Glomerular endothelial cell (primary cell): ENCODE measurements around the gene TMEM184B. TPM values are rescaled to one million over a fixed set of nuclear protein-coding genes. Genes with fewer than 3 reads are reported as not detected.

Experiments used
- DNase-seq: peaks from one replicate; pipeline ENCODE4 v3.0.0-alpha.2; 2011; ENCODE audit warnings: low read depth, low spot score; ENCODE audit errors: extremely low read depth
- total RNA-seq: library from RNA; depleted of rRNA; stranded (reverse); fragments of >200 nt; gene quantifications from 2 replicates; pipeline ENCODE4 v1.2.3, GENCODE V29; 2015

TMEM184B gene
- 128 and 165 TPM in 2 replicates for total RNA-seq

DNA sequence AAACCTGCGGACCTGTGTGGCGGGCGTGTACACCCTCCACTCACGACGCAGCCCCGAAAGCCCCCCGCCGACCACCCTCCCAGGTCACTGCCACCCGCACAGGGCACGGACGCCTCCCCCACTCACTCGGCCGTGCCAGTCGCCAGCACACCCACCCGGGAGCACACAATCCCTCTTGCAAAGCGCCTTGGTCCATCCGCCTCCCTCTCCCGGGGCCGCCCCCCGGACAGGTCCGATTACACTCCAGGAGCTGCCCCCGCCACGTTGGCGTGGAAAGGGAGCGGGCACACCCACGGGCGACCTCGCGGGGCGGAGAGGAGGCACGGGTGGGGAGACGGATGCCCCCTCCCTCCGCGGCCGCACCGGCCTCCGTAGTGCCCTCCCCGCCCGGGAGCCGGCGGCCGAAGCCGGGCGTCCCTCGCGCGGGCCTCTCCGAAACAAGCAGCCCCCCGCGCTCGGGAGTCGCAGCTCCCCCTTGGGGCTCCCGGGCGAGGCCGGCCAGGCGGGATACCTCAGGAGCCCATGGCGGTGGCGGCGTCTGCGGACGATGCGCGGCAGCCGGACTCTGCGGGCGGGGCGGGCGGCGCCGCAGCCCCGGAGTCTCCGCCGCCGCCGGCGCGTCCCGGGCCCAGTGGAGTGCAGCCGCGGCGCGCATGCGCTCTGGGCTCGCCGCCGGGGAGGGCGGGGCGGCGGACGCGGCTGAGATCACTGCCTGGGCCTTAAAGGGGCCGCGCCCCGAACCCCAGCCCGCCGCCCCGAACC, at the start of gene TMEM184B:
Gene TMEM184B (minus strand): TSS at position 638 of the 762 bp plus-strand sequence. CDS start 25,049 bp downstream, outside the sequence.
- no peak for DNase-seq

DNA sequence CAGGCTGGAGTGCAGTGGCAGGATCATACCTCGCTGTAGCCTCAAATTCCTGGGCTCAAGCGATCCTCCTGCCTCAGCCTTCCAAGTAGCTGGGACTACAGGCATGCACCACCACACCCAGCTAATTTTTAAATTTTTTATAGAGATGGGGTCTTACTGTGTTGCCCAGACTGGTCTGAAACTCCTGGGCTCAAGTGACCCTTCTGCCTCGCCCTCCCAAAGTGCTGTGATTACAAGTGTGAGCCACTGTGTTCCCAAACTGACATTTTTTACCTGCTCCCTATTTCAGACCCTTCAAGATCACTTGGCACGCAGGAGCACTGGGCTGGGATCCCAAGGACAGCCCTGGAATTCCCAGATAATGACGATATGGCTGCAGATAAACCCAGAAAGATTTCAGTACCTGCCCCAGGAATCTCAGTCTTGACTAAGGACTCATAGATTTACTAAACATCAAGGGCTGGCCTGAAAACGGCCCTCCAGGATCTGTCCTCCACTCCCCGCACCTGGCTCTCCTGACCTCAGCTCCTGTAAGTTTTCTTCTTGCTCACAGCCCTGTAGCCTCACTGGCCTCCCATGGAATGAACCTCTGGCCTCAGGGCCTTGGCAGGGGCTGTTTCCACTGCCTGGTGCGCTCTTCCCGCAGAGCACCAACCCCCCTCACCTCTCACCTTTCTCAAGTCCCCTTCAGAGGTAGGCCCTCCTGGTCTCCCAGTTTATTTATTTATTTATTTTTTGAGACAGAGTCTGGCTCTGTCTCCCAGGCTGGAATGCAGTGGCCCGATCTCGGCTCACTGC, 48.0 kb upstream of the TMEM184B start:
- DNase-seq, result no peak

DNA sequence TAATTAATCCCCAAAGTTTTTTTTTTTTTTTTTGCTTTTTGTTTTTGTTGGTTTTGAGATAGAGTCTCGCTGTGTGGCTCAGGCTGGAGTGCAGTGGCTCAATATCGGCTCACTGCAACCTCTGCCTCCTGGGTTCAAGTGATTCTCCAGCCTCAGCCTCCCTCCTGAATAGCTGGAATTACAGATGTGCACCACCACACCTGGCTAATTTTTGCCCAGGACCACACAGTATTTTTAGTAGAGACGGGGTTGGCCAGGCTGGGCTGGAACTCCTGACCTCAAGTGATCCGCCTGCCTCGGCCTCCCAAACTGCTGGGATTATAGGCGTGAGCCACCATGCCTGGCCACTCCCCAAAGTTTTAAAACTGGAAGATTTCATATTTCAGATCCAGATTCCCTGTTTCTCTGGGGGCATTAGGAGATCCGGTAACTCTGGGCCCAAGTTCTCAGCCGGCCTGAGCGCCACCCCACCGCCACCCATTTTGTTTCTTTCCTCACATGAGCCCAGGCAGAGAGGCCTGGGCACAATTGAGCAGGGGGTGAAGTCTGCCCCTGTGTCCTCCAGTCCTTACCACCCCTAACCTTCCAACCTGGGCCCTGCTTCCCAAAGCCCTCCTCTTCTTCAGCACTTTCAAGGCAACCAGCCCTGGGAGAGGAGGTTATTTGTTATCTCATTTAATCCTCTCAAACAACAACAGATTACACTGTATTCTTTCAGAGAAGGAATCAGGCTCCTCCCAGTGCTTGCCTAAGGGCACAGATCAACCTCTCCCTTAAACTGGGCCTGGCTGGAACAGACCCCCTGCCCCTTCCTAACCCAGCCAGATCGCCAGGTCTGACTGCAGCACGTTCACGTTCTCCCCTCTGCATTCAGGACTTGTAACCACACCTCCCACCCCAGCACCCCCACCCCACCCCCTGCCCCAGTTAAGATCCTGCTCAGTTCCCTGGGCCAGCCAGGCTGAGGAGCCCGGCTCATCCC, 46.3 kb upstream of the TMEM184B start:
- no peak for DNase-seq

DNA sequence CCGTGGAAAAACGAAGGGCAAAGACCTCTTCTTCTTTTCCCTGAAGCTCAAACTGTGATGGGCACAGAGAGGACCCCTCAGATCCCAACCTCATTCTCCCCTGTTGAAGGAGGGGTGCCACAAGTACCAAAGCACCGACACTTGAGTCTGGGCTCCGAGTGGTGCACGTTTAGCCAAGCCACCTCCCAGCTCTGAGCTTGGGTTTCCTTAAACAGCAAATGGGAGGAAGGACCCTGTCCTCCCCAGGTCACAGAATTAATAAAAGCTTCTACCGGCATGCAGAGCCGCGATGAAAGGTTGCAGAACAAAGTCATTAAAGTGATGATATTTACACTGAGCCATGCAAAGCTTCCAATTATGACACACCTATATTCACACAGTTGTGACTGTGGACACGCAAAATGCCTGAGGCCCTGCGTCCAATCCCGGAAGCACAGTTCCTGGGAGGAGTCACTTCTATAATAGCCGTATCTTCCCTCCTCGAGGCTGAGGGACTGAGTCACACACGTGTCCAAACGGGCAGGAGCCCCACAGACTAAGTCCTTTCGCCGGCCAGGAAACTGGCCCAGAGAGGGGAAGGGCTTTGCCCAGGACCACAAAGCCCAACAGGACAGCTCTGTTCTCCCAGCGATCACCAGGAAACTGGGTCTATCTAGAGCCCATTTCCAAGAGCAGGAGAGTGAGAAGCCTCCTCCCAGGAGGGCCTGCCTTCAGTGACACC, 45.3 kb upstream of the TMEM184B start:
- peak; percentile 72 for DNase-seq

DNA sequence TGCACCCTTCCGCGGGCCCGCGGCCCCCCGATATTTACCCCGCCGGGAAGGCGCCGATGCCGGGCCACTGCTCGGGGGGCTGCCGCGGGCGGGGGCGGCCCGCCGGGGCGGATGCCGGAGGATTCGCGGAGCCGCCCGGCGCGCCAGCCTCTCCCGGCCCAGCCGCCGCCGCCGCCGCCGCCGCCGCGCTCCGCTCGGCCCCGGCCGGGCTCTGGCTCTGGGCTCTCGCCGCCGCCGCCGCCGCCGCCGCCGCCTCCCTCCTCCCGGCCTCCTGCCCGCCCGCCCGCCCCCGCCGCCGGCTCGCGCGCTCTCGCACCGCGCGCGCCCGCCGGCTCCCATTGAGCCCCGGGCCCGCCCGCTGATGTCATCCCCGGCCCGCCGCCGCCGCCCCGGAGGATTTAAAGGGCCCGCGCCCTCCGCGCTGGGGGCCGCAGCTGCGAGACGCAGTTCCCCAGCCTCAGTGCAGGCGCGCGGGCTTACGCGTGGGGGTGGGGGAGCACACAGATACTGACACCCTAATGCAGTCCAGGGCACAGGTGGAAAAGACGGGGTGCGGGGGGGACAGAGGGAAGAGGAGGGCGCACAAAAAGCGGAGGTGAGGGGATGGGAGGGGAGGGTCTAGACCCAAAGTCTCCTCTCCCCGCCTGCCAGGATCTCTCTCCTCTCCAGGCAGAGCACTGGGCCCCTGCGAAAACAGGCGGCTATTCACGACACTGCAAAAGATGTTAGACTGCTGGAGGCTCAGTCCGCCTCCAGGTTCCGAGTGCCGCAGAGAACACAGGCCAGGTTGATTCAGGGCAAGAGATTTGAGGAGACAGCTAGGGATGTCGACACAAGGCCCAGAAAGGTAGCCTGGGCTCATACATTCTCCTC, 44.5 kb upstream of the TMEM184B start, which contains the start of gene CSNK1E:
Gene CSNK1E (minus strand): TSS at position 312 of the 873 bp plus-strand sequence. CDS start 3,276 bp downstream, outside the sequence.
- no peak for DNase-seq

DNA sequence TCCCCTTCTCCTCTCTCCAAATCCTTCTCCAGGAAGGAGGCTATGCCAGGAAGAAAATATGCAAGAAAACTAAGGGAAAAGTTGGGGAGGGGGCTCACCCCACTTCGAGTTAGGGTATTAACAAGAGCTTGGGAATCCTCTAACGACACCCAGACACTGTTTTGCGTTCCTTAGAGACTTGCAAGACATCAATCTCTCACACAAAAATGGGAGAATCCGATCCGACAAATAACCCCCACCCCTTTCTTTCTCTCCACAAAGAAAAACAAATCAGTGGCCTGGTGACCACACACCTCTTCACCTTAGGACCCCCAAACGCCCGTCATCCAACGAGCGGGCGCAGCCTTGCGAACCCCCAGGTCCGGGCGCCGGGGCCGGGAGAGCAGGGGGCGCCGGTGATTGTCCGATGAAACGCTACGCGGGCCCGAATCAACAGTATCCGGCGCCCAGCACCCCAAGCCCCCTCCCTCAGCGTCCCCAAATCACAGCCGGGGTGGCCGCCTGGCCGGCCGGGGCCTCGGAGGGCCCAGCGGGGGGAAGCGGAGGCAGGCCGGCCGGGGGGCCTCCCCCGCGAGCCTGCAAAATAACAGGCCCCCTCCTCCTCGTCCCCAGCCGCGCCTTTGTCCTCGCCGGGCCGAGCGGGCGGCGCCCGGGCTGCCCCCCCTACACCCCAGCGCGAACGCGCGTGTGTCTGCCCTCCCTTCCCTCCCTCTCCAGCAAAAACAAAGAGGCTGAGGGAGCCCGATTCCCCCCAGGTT, 43.7 kb upstream of the TMEM184B start:
- DNase-seq, result no peak

DNA sequence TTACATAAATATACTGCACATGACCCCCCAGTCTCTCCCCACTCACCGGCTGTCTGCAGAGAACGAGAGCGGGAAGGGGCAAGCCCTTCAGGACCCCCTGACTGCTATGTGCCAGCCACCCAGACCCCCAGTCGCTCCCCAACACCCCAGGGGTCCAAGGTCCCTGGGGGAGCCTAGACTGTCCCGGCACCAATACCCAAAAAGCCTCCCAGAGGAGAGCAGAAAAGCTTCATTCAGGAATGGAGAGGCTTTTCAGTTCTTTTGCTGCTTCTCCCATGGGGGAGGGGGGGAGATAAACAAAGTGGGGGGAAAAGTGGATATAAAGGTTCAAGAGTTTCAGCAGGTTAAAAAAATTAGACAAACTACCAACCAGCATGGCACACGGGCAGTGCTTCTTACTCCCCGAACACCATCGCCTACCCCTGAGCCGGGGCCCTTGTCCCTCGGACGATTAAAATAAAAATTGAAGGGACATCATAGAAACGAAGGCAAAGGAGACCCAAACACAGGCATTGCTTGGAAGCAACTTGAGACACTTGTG, 43.1 kb upstream of the TMEM184B start:
- DNase-seq, result no peak

DNA sequence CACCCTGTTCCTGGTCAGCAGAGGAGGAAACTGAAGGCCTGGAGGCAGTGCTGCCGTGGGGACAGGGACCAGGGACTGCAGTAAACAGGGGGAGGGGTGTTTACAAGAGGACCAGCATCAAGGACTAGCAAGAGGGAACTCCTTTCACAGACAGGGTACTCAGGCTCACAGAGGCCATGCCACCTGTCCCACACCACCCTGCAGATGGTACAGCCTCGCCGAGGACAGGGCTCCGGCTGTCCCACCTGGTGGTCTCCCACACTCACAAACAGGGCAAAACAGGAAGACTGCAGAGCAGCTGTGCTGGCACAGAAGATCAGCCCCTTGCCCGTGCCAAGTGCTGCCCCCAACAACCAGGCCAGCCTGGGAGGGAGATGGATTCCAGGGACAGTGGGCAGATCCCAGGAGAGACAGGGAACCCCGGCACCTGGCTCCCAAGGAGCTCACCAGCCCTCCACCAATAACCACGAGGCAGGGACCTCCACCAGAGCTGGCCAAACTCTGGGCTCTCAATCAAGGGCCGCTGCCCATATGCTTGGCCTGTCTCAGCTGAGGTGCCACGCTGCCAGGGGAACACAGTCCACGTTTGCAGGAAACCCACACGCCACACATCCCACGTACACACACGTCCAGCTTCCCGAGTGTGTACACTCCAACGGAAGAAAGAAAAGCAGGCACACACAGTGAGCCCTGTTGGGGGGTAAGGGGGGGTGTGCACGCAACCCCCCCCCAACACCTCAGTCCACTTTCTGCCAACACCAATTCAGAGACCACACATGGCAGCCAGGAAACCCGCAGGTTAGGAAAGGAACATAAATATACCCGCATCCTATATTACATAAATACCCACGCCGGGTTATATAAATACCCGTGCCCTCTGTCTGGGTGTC, 42.4 kb upstream of the TMEM184B start:
- no peak for DNase-seq

DNA sequence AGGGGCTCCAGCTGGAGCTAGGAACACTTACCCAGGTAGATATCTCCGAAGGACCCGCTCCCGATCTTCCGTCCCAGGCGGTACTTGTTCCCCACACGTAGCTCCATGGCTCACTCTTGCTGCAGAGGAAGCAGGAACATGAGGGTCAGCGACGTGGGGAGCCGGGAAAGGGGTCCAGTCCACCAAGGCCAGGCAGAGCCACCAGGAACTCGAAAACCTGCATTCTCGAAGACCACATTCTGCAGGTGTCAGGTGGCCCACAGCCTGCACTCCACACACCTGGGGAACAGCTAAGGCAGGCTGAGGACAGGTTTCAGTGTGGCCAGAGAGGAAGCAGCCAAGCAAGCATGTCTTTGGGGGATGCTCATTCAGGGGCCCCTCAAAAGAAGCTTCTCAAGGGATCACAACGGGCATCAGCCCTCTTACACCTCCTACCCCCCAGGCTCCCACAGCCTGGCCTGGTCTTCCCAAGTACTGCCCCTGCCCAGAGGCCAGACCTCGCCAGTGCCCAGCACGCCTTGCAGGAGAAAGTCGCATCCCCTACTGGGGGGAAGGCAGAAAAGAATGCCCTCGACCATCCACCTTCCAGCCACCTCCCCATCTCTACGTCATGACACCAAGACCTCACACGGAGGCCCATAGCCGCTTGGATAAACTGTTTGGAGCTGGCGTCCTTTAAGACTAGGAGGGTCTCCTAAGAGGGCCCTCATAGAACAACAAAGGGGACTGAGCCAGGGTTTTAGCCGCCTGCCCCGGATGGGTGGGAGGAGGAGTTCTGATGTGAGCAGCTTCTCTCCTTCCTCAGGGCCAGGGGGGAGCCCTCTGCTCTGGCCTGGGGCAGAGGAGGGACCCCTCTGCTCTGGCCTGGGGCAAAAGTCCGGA, 41.5 kb upstream of the TMEM184B start:
- no peak for DNase-seq

DNA sequence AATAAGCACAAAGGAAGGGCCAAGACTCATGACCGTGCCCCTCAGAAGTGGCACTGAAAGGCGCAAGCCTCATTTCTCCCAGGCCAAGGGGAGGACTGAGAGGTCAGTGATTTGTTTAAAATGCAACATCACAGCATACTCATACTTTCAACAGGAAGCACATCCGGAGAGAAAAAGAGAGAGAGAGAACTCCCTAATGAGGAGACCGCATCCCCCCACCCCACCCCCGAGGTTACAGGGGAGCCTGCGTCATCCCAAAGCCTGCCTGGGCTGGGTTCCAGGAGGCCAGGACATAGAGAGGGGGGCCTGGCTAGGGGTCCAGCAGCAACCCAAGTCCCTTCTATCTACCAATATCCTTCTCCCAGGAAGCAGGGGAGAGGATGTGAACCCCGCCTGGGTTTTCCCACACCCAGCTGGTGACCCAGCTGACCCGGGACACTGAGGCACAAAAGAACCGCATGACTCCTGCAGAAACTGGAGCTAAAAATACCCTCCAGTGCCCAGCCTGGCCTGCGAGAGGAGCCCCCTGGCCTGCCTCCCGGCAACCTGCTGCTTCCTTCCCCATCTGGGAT, 40.7 kb upstream of the TMEM184B start:
- no peak for DNase-seq

DNA sequence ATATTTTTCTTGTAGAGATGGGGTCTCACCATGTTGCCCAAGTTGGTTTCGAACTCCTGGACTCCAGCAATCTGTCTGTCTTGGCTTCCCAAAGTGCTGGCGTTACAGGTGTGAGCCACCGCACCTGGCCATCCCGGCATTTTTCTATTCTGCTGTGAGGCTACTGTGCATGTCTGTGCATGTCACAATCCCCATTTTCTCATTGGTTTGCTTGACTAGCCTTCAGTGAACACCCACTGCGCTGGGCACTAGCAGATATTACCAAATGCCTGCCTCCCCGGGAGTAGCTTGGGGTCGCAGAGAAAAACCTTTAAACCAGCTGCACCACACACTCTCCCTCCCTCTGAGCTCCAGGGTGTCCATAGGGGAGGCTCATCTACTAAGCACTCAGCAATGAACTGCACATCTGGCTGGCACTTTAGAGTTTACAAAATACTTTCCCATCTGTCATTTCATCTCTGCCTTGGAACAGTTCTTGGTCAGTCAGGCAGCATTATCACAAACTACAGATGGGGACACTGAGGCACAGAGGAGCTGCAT, 39.5 kb upstream of the TMEM184B start:
- DNase-seq, result no peak

DNA sequence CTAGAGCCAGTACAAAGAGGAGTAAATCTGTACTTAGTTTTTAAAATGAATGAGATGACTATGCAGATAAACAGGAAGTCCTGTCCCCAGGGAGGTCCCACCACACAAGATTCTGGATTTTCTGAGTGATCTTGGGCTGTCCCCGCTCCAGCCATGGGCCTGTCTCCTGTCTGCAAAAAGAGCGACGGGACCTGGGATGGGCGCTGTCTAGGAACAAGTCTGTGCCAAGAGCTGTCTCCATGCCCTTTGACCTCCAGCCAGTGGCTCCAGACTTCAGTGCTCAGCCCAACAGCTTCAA, 38.5 kb upstream of the TMEM184B start:
- no peak for DNase-seq

DNA sequence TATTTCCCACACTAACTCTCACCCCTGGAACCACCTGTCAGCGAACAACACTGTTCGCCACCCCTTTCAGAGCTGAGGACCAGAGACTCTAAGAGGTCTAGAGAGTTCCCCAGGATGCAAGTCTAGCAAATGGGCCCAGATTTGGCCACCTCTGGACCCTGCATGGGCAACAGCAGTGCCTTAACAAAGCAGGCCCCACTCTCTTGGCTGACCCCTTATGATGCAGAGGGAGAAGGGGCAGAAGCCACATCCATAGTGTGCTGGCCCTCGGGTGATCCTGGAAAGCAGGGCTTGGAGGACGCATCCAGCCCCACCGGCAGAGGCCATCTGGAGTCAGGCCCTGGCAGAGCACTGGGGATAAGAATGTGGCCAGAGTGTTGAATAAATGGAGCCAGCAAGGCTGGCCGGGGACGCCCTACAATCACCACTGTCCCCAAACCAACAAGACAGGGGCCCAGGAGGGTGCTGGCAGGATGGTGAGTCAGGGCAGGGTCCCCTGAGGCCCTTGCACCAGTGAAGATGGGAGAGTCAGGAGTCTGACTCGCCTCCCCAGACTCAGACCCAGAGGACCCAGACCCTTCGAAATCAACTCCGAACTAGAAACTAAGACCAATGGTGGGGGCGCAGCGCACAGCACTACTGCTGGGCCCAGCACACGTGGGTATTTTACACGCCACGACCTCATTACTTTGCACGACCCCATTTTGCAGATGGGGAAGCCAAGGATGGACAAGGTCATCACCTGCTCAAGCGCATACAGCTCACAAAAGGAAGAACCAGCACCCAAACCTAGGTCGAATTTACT, 37.9 kb upstream of the TMEM184B start:
- no peak for DNase-seq

DNA sequence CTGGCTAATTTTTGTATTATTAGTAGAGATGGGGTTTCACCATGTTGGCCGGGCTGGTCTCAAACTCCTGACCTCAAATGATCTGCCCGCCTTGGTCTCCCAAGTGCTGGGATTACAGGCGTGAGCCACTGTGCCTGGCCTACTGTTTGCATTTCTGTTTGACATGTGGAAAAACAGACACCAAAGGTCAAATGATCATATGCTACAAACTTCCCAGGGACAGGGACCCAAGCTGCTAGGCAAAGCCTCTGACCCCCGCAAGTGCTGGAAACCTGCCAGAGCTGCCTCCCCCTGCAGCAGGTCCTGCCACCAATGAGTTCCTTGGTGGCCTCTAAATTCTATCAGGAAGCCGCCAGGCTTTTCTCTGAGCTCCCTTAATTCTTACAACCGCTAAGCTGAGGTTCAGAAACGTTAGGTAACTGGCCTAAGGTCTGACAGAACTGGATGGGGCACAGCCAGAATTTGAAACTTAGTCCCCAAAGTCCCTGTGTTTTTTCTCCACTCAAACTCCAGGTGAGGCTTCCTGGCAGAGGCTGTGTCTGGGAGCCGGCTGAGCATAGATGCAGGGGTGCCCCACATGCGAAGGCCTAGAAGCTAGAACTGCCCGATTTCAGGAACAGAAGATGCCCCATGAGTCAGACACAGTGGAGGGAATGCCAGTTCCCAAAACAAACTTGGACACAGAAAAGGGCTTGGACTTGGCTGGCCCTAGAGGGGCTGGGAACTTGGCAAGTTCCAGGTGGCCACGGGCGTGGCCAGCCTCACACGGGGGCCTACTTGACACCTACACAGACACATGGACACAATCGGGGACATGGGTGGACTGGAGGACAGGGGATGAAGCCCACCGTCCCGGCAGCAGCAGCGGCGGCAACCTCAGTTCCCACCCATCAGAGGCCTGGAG, 37.1 kb upstream of the TMEM184B start:
- no peak for DNase-seq
